MCF 10A (cell line): ENCODE measurements around the gene MFAP4. TPM values are rescaled to one million over a fixed set of nuclear protein-coding genes. Genes with fewer than 3 reads are reported as not detected.

ENCODE experiments used
- BruUV-seq: library from RNA; stranded (reverse); fragments of 400-500 nt; replicated peaks from 2 replicates; lab custom pipeline; 2021; lab: Mats Ljungman, UMichigan
- CTCF ChIA-PET: fragments of 300-600 bp; sonication (Branson Sonifier 250); formaldehyde crosslinking; extraction: SDS; loops from one replicate; lab custom pipeline; 2021; ENCODE audit warnings: antibody characterized with exemption, inconsistent platforms; lab: Yijun Ruan, JAX
- POLR2A ChIA-PET: fragments of 300-600, 350-650 bp; sonication (Branson Sonifier 250); formaldehyde crosslinking; extraction: SDS; loops from one replicate; lab custom pipeline; 2020; ENCODE audit warnings: antibody characterized with exemption, inconsistent platforms; lab: Yijun Ruan, JAX
- DNase-seq: peaks from one replicate; pipeline ENCODE4 v3.0.0-alpha.2; 2018; ENCODE audit not compliant: unreplicated experiment
- H3K27ac Mint-ChIP-seq: one replicate; pipeline ENCODE4 v1.8.0; 2022; ENCODE audit warnings: mild to moderate bottlenecking, low read depth, mixed read lengths; ENCODE audit not compliant: unreplicated experiment
- H3K27me3 Mint-ChIP-seq: one replicate; pipeline ENCODE4 v1.8.0; 2022; ENCODE audit warnings: mixed read lengths; ENCODE audit not compliant: insufficient read depth, unreplicated experiment
- H3K36me3 Mint-ChIP-seq: one replicate; pipeline ENCODE4 v1.8.0; 2022; ENCODE audit warnings: mild to moderate bottlenecking, moderate library complexity, mixed read lengths; ENCODE audit not compliant: insufficient read depth, unreplicated experiment
- H3K4me1 Mint-ChIP-seq: one replicate; pipeline ENCODE4 v1.8.0; 2022; ENCODE audit warnings: mixed read lengths; ENCODE audit not compliant: insufficient read depth, unreplicated experiment
- H3K4me3 Mint-ChIP-seq: one replicate; pipeline ENCODE4 v1.8.0; 2022; ENCODE audit warnings: mild to moderate bottlenecking, moderate library complexity, mixed read lengths; ENCODE audit not compliant: unreplicated experiment
- H3K9me3 Mint-ChIP-seq: one replicate; pipeline ENCODE4 v1.8.0; 2022; ENCODE audit warnings: mixed read lengths; ENCODE audit not compliant: unreplicated experiment
- intact Hi-C: fragments of 100-400 bp; cut with micrococcal nuclease; formaldehyde crosslinking; loops from 2 replicates; pipeline ENCODE4 v1.14.1; 2022
- total RNA-seq: library from RNA; stranded (reverse); gene quantifications from 2 replicates; pipeline ENCODE4 v1.2.3, GENCODE V29; 2022
- TF ChIP-seq, protein P1 (sequence below): fragments of 200-600 bp; IDR thresholded peaks from one replicate; pipeline ENCODE4 v1.8.0; 2022; ENCODE audit warnings: antibody characterized with exemption, mild to moderate bottlenecking; ENCODE audit not compliant: unreplicated experiment

MFAP4 gene
- total RNA-seq, 1 experiment from 2014 or later, result not detected

DNA sequence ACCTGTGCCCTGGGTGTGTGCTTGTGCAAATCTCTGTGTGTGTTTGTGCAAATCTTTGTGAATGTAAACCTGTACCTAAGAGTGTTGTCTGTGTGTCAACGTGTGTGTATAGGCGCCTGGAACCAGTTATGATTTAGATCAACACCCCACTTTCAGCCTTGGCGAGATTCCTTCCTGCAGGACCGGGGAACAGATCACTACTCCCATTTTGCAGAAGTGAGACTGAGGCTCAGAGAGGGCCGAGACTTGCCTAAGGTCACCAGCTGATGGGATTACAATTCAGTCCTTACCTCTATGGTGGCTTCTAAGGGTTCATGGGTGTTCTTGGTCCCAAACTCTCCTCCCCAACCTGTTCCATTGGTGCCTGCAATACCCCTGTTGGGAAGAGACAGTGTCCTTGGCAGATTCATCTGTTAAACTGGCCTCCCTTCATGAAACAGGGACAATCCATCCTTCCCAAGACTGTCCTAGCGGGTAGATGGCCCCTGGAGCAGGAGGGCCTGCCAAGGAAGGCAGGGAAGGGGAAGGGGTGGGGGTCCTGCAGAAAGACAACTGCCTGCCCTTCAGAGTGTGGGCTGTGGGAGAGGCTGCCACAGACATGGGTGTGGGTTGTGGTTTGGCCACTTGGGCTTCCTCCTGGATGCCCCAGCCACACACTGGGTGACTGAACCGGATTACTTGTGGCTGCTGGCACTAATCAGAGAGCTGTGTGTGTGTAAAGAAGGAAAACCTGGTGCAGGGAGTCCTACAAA is 15.6 kb downstream of the MFAP4 start:
- Mint-ChIP-seq H3K4me3 (no peak overlapping the region), H3K36me3 (no peaks in the 10 kb centered on the region), H3K9me3 (no peaks in the 10 kb centered on the region), H3K27me3 (no peaks in the 10 kb centered on the region), H3K27ac (no peak overlapping the region), H3K4me1 (no peaks in the 10 kb centered on the region)
- ChIA-PET POLR2A (no interaction called here), CTCF (interaction anchor here (3.9 kb wide), 1 partner anchor 8 kb away, joined by 18 read pairs; the partner anchor contains the start of gene B9D1)
- TF ChIP-seq, protein P1, sequence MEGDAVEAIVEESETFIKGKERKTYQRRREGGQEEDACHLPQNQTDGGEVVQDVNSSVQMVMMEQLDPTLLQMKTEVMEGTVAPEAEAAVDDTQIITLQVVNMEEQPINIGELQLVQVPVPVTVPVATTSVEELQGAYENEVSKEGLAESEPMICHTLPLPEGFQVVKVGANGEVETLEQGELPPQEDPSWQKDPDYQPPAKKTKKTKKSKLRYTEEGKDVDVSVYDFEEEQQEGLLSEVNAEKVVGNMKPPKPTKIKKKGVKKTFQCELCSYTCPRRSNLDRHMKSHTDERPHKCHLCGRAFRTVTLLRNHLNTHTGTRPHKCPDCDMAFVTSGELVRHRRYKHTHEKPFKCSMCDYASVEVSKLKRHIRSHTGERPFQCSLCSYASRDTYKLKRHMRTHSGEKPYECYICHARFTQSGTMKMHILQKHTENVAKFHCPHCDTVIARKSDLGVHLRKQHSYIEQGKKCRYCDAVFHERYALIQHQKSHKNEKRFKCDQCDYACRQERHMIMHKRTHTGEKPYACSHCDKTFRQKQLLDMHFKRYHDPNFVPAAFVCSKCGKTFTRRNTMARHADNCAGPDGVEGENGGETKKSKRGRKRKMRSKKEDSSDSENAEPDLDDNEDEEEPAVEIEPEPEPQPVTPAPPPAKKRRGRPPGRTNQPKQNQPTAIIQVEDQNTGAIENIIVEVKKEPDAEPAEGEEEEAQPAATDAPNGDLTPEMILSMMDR, result no peak
- intact Hi-C loops, result no loop called here
- DNase-seq, result no peak
- no TSS peak for BruUV-seq

DNA sequence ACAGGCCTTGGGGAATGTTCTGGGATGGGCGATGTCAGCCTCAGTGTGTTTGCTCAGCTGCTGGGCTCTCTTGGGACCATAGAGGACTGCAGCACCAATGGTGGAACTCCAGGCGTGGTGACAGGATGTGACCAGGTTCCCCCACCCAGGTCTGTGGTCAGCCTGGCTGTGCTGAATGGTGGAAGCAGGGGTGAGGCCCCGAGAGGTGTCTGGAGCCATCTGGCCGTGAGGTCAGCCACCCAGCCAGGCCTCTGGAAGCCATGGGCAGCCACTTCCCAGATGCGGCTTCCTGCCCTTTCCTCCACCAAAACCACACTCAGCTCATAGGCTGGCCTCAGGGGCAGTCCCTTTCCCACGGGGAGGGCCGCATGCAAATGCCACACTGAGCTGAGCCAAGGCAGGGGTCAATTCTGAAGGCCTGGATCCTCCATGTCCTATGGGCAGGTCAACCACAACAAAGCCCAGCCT is 16.5 kb downstream of the MFAP4 start:
- H3K27ac Mint-ChIP-seq, result no peak overlapping the region
- no peaks in the 10 kb centered on the region for H3K36me3 Mint-ChIP-seq
- no peaks in the 10 kb centered on the region for H3K27me3 Mint-ChIP-seq
- no TSS peak for BruUV-seq
- ChIA-PET POLR2A (no interaction called here), CTCF (interaction anchor here (9.7 kb wide), 1 partner anchor 76 kb away, joined by 147 read pairs; no protein-coding TSS in a partner anchor)
- no peak overlapping the region for H3K4me3 Mint-ChIP-seq
- intact Hi-C loops, result no loop called here
- H3K9me3 Mint-ChIP-seq, result no peaks in the 10 kb centered on the region
- H3K4me1 Mint-ChIP-seq, result no peaks in the 10 kb centered on the region
- DNase-seq, result no peak
- TF ChIP-seq, protein P1, result no peak

DNA sequence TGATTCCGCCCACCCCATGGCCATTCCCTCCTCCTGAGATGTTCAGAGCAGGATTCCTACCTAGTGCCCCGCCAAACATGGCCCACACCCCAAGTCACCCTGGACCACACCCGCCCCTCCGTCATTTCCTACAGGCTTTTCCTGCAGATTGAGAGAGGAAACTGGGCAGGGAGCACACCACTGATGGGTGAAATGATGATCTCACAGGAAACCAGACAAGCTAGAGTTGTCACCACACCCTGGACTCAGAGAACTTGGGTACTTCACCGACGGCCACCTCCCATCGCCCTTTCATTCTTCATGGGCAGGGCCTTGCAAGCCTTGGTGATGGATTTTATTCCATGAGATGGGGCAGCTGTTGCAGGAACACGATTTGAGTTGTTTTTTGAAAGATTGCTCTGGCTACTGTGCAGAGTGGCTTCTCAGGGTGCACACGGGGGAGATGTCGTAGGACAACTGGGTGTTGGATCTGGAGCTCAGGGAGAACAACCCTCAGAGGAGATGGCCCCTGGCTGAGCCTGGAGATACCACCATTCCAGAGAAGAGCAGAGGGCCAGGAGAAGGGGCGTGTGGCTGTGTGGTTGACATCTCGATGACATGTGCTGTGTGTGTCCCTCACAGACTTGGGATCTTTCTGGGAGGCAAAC is 17.0 kb downstream of the MFAP4 start:
- no peak overlapping the region for H3K4me3 Mint-ChIP-seq
- no peaks in the 10 kb centered on the region for H3K36me3 Mint-ChIP-seq
- no peak for DNase-seq
- no peak overlapping the region for H3K27ac Mint-ChIP-seq
- TF ChIP-seq, protein P1, result no peak
- ChIA-PET POLR2A (no interaction called here), CTCF (interaction anchor here (9.7 kb wide), 1 partner anchor 77 kb away, joined by 147 read pairs; no protein-coding TSS in a partner anchor)
- no peaks in the 10 kb centered on the region for H3K27me3 Mint-ChIP-seq
- H3K9me3 Mint-ChIP-seq, result no peaks in the 10 kb centered on the region
- no TSS peak for BruUV-seq
- no peaks in the 10 kb centered on the region for H3K4me1 Mint-ChIP-seq
- intact Hi-C loops, result no loop called here
